Activated CD4-positive, alpha-beta T cell treated with anti-CD3 and anti-CD28 coated beads for 4 hours (primary cell): ENCODE measurements around the gene FAM117B.
A peak's percentile ranks its signal among the peaks of the same experiment; 100 is the strongest.
"Not testable (repeated sequence)": the region's sequence is repeated elsewhere in the genome, so short reads cannot be mapped to it uniquely, and the experiment has no call there.

Experiments used
- DNase-seq, 2 donors: peaks; one replicate each; pipeline ENCODE4 v3.0.0-alpha.2; 2020

FAM117B gene

DNA sequence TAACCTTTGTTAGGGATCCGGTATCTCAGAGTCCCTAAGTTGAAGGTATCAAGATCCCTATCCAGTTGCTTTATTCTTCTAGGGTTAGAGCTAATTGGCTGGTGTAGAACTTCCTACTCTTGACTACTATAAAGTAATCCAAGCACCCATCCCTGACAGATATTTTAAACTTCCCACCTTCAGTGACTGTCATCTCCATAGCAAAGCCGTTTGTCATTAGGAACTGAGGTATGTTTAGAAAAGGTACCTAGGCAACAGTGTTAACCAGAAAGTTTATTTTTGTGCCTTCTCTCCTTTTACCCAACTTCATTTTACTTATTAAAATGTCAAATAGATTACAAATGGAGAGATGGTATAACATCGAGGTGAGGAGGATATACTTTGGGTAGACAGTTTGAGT is 4.5 kb downstream of the FAM117B start:
- no peak for DNase-seq

DNA sequence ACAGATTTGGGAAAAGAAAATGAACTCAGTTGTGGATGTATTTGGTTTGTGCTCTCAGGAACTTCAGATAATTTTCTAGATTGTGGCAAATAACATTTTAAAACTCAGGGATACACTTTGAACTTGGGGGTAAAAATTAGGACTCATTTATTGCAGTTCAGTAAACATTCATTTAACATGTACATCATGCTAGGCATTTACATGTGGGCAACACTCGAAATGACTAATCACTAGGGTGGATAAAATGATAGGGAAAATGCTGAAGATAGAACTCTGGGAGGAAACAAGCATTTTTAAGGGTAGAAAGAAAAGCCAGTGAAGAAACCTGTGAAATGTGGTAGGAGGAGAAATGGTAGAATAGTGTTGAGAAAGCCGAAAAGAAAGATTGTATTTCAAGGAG is 7.8 kb downstream of the FAM117B start:
- DNase-seq = no peak

DNA sequence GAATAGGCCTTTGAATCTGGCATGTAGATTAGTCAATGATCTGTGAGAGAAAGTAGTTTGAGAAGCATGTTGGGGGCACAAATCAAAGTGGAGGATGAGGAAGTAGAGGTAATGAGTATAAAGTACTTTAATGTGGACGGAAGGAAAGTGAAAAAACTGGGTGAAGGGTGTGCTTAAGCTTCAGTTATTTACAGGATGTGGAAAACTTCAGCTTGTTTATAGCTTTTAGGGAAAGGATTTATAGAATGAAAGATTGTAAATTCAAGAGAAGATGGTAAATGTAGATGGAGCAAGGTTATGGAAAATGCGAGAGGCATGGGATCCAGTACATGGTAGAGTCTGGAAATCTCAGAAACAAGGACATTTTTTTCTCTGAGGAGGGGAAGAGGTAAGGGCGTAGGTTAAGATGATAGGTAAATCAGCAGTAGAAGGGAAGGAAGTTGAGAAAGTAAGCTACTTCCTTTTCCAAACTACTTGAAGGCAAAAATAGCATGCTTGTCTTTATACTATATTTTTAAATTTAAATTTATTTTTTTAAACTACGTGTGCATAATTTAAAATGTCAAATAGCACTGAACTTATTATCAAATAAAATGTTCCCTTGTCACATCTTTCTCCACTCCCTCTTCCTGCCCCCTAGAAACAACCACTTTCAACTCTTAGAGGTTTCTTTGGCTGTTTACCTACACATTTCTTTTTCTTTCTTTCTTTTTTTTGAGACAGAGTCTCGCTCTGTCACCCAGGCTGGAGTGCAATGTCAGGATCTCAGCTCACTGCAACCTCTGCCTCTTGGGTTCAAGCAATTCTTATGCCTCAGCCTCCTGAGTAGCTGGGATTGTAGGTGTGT is 8.5 kb downstream of the FAM117B start:
- no peak for DNase-seq

DNA sequence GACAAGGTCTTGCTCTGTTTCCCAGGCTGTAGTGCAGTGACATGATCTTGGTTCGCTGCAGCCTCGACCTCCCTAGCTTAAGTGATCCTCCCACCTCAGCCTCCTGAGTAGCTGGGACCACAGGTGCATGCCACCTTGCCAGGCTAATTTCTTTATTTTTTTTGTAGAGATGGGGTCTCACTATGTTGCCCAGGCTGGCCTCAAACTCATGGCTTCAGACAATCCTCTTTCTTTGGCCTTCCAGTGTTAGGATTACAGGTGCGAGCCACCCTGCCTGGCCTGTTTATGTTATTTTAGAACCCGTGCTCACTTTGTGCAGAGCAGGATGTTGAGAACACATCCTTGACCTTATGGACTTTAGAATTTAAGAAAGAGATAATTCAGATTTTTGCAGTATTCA is 17.4 kb downstream of the FAM117B start:
- DNase-seq = no peak

DNA sequence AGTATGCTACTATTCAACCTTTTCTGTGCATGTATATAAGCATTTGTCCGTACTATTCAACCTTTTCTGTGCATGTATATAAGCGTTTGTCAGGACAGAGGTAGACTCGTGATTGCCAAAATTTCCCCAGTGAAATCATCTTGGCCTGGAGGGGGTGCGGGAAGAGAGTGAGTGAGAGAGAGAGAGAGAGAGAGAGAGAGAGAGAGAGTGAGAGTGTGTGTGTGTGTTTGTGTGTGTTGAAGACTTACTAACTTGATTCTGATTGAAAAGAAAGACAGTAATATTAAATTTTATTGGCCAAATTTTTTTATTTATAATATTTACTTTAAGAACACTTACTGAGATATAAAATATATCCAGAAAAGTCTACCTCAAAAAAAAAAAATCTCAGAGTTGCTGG is 19.1 kb downstream of the FAM117B start:
- DNase-seq = no peak

DNA sequence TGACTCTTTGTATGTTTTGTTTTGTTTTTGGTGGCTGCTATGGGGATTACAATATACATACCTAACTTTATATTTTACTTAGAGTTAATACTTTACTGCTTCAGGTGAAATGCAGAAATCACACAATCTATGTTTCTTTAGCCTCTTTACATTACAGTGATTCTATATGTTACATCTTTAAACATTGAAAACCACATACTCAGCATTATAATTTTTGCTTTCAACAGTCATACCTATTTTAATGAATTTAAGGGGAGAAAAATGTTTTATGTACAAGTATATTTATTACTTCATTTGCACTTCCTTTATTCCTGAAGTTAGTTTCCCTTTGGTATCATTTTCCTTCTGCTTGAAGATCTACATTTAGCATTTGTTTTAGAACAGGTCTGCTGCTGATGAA is 23.1 kb downstream of the FAM117B start:
- no peak for DNase-seq

DNA sequence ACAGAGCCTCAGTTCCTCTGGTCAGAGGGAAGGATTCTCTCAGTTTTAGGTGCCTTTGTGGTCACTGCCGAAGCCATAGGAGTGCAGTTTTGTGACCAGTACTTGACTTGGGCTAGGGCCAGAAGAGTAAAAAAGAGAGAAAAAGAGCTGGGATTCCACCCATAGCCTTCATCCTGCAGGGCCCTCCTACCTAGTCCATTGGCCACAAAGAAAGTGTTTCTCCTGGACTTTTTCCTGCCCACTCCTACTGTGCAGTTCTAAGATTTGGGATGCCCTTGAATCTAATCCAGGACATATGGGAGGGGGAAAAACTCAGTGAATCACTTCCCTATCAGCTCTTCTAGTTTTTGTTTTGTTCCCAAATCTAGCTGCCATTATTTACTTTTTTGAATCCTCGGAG is 26.0 kb downstream of the FAM117B start:
- DNase-seq = no peak

DNA sequence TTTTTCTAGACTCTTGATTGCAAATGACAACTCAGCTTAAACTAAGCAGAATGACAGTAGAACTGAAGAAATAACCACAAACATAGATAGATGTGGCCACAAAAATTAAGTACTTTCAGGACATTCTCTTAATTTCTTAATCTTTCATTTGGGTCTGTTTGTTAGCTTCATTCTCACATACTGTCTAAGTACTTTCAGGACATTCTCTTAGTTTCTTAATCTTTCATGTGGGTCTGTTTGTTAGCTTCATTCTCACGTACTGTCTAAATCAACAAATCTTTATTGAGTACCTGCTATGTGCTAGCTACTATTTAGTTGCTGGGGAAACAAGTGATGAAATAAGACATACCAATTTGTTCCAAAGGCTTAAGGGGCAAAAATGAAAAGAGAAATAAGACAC is 35.1 kb downstream of the FAM117B start:
- DNase-seq = no peak

DNA sequence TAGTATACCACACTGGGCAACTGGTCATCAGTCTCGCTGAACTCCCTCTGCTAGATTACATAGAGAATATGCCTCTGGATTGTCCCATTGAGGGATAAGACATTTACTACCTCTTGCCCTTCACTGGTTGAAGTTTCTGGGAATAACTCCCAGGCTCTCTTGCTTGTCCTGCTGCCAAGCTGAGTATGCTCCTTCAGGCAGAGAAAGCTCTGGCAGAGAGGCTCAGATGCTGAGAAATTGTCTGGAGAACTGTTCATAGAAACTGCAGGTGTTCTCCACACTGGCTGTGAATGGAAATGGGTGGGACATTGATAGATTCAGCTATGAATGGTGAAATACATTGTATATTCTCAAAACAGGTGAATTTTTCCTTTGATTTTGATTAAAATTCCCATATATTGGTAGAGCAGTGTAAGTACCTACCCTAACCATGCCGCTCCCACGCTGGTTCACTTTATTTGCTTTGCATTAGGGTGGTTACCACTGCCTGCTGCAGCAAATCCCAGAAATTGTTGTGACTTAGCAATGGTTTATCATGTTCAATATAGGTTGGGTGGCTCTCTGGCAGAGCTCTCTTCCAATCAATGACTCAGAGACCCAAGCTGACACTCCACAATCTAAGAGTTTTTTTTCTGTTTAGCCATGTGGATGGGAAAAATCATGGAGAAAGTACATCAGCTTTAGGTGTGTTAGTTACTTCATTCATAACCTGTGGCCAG is 36.7 kb downstream of the FAM117B start:
- no peak for DNase-seq

DNA sequence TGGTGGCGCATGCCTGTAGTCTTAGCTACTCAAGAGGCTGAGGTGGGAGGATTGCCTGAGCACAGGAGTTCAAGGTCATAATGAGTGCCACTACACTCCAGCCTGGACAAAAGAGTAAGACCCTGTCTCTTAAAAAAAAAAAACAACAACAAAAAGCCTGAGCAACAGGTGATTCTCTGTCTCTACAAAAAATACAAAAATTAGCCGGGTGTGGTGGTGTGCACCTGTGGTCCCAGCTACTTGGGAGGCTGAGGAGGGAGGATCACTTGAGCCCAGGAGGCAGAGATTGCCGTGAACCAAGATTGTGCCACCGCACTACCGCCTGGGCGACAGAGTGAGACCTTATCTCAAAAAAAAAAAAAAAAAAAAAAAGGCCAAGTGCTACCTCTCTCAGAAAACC is 40.3 kb downstream of the FAM117B start:
- not testable (repeated sequence) for DNase-seq

DNA sequence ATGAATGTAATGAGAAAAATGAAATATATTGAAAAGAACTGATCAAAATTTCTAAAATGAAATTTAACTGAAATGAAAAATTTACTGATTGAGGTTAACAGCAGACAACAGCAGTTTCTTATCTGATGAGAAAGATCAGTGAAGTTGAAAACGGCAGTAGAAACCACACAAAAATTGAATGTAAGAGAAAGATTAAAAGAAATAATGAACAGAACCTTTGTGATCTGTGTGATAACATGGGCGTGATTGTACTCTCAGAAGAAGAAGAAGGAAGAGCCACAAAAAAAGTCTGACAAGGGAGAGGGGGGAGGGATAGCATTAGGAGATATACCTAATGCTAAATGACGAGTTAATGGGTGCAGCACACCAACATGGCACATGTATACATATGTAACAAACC is 45.2 kb downstream of the FAM117B start:
- DNase-seq = no peak

DNA sequence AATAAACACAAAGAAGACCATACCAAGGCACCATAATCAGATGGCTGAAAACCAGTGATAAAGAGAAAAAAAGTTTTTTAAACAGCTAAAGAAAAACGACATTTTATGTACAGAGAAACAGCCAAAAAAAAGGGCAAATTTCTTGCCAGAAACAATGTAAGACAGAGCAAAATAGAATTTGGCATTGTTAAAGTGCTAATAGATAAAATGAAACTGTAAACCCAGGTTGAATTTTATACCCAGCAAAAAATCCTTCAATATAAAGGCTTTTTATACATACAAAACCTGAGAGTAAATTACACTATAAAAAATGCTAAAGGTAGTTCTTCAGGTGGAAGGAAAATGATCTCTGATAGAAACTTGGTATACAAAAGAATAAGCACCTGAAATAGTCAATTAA is 45.7 kb downstream of the FAM117B start:
- DNase-seq = no peak

DNA sequence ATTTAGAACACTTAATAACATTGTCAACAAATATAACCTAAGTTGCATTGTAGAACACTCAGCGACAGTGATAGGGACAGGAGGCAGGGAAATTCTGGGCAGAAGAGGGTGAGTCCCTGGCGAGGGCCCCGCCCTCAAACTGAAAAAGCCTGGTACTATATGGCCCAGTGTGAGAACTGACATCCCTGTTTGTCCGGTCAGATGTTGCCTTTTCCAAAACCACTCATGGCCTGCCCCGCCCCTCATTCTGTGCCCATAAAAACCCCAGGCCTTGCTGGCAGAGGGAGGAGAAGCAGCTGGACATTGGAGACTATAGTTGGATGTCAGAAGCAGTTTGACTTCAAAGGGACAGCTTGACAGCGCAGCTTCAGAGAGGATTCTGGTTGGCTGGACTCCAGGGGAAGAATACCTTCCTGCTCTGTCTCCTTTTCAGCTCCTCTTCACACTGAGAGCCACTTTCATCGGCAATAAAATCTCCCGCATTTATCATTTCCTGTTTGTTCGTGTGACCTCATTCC is 47.0 kb downstream of the FAM117B start:
- DNase-seq = no peak

DNA sequence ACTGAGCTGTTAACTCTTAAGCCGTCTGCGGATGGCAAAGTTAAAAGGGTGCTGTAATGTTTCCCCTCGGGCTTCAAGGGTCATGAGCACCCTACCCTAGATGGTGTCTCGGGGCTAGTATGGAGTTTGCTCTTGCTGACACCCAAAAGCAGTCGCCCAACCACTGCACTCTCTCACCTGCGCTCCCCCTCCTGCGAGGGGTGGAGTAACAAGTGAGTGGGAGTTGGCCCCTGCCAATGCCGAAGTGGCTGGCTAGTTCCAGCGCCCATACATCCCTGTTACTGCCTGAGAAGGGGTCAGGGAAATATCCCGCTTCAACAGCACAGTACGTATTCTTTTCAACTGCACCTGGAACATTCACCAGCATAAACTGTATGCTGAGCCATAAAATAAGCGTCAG is 47.5 kb downstream of the FAM117B start:
- no peak for DNase-seq

DNA sequence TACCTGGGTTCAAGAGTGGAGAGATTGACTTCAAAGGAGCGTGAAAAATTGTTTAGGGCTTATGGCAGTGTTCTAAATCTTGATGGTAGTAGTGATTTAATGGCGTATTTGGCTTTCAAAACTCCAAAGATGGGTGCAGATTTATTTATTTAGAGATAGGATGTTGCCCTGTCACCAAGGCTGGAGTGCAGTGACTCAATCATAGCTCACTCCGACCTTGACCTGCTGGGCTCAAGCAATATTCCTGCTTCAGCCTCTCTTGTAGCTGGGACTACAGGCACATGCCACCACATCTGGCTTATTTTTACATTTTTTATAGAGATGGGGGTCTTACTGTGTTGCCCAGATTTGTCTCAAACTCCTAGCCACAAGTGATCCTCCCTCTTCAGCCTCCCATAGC is 52.5 kb downstream of the FAM117B start:
- DNase-seq = no peak

DNA sequence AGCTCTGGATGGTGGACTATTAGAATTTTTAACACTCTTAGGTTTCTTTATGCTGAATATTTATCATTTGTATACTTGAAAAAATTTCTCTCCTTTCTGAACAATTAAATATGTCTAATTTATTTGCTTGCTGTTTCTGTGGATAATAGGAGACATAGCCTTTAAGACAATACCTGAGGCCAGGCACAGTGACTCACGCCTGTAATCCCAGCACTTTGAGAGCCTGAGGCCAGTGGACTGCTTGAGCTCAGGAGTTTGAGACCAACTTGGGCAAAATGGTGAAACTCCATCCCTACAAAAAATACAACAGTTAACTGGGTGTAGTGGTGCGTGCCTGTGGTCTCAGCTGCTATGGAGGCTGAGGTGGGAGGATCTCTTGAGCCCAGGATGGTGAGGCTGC is 54.7 kb downstream of the FAM117B start:
- DNase-seq = no peak

DNA sequence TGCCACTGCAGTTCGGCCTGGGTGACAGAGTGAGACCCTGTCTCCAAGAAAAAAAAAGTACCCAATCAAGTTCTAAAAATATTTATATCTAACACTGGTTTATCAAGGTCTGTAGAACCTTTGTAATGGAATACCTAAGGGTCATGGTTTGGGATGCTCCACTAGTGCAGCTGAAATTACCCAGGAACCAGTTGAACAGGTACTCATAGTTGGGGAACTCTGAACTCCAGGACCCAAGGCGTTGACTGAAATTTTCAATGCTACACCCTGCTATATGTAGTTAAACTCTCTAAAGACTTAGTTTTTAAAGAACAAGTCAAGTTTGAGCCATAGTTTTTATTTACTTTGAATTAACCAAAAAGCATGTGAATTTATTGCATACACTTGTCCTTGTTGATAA is 55.1 kb downstream of the FAM117B start:
- no peak for DNase-seq

DNA sequence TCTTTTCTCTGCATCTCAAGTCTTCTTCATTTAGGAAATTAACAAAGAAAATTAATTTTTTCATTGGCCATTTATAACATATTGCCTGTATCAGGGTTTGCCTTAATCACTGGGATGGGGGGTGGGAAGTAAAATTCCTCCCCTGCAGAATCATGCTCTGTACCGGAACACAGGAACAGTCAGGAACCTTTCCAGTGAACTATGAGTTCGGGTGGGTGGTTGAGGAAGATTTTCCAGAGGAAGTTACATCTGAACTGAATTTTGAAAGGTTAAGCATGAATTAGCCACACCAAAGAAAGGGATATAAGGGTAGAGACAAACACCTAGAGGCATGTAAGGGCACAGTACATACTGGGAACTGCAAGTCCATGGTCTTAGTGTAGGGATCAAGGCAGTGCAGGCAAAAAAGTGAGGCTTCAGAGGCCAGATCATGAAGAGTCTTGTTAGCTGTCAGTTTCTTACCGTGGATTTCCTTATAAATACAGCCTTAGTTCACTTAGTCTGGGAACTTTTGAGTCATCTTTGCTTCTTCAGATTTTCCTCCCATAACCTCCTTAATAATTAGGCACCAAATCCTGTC is 55.6 kb downstream of the FAM117B start:
- peak in 1 of 2 donors; percentile 13 for DNase-seq

DNA sequence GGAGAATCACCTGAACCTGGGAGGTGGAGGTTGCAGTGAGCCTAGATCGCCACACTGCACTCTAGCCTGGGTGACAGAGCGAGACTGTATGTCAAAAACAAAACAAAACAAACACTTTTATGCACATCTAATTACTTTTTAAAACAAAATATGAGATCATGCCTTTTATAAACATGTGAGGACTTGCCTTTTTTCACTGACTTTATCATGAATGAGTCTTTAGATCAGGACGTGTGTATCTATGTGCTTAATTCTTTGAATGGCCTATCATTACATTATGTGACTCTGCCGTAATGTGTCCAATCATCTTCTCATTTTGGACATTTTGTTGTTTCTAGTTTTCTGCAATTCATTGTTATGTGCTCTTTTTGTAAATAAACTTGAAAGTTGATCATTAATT is 58.7 kb downstream of the FAM117B start:
- DNase-seq = no peak

DNA sequence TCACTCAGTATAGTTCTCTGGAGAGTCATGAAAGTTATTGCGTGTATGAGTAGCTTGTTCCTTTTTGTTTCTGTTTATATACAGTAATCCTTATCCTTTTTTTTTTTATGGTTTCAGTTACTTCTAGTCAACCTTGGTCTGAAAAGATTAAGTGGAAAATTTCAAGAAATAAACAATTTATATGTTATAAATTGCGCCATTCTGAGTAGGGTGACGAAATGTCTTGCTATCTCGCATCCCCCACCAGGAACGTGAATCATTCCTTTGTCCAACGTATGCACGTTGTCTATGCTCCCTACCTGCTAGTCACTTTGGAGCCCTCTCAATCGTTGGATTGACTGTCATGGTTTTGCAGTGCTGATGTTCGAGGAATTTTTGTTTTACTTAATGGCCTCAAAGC is 60.4 kb downstream of the FAM117B start:
- DNase-seq = no peak

DNA sequence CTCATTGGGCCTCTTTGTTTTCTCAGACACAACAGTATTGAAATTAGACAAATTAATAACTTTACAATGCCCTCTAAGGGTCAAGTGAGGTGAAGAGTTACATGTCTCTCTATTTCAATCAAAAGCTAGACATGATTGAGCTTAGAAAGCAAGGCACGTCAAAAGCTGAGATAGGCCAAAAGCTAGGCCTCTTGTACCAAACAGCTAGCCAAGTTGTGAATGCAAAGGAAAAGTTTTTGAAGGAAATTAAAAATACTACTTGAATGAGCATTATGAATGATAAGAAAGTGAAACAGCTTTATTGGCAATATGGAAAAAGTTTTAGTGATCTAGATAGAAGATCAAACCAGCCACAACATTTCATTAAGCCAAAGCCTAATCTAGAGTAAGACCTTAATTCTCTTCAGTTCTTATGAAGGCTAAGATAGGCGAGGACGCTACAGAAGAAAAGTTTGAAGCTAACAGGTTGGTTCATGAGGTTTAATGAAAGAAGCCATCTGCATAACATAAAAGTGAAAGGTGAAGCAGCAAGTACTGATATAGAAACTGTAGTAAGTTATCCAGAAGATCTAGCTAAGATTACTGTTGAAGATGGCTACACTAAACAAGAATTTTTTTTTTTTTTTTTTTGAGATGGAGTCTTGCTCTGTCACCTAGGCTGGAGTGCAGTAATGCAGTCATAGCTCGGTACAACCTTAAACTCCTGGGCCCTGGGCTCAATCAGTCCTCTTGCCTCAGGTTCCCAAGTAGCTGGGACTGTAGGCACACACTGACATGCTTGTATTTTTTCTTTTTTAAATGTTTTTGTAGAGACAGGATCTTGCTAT is 65.5 kb downstream of the FAM117B start:
- no peak for DNase-seq

DNA sequence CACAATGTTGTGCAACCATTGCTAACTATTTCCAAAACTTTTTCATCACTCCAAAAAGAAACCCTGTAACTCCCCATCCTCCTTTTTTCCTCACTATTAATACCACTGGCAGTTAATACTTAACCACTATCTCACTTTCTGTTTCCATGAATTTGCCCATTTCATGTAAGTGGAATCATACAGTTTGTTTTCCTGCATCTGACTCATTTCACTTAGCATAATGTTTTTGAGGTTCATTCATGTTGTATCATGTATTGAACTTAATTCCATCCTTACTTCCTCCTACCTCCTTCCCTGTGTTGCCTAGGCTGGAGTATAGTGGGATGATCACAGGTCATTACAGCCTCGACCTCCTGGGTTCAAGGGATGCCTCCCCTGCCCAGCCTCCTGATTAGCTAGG is 68.3 kb downstream of the FAM117B start:
- no peak for DNase-seq

DNA sequence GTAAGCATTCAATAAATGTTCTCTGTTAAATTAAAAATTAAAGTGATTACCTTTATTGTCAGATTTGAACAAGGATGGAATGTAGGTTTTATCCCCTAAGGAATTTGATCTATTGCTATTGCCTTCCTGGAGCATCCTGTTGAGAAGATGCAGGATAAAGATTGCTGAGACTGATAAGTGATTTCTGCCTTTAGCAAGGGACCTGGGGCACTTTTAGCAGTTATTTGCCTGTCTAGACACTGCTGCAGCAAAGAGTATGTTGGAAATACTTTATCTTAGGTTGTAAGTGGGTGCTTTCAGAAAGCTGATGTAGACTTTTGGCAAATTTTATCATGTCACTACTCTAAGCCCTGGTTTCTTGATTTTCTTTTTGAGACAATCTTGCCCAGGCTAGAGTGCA is 69.5 kb downstream of the FAM117B start:
- no peak for DNase-seq
